Parathyroid adenoma (tissue), 2 donors: ENCODE data around the gene COTL1.

Source experiments
- H2AFZ ChIP-seq: fragments of 300-600 bp; sonication (generic); one replicate; pipeline ENCODE4 v1.7.0; 2017; ENCODE audit warnings: antibody characterized with exemption, mild to moderate bottlenecking
- H3K27ac ChIP-seq: fragments of 300-600 bp; sonication (generic); one replicate; pipeline ENCODE4 v1.7.0; 2017
- H3K27me3 ChIP-seq: fragments of 300-600 bp; sonication (generic); one replicate; pipeline ENCODE4 v1.7.0; 2017; ENCODE audit warnings: low read length; ENCODE audit not compliant: control insufficient read depth, insufficient read depth
- H3K36me3 ChIP-seq: fragments of 300-600 bp; sonication (generic); one replicate; pipeline ENCODE4 v1.7.0; 2017; ENCODE audit warnings: low read length; ENCODE audit not compliant: control insufficient read depth, insufficient read depth
- H3K4me1 ChIP-seq: fragments of 300-600 bp; sonication (generic); one replicate; pipeline ENCODE4 v1.7.0; 2017; ENCODE audit warnings: control low read depth
- H3K4me2 ChIP-seq: fragments of 300-600 bp; sonication (generic); one replicate; pipeline ENCODE4 v1.7.0; 2017; ENCODE audit warnings: low read length
- H3K4me3 ChIP-seq: fragments of 300-600 bp; sonication (generic); one replicate; pipeline ENCODE4 v1.7.0; 2017; ENCODE audit warnings: low read depth, low read length
- H3K79me2 ChIP-seq: fragments of 300-600 bp; sonication (generic); one replicate; pipeline ENCODE4 v1.7.0; 2017; ENCODE audit warnings: control low read depth
- H3K9ac ChIP-seq: fragments of 300-600 bp; sonication (generic); one replicate; pipeline ENCODE4 v1.7.0; 2017; ENCODE audit warnings: mild to moderate bottlenecking
- H3K9me3 ChIP-seq: fragments of 300-600 bp; sonication (generic); one replicate; pipeline ENCODE4 v1.7.0; 2017; ENCODE audit warnings: low read length; ENCODE audit not compliant: control insufficient read depth
- TF ChIP-seq, protein P1 (sequence below): fragments of 300-600 bp; sonication (generic); IDR thresholded peaks from one replicate; pipeline ENCODE4 v1.7.0; 2017; ENCODE audit warnings: antibody characterized with exemption, mild to moderate bottlenecking
- donor health status: primary hyperparathyroidism.

The COTL1 gene

DNA sequence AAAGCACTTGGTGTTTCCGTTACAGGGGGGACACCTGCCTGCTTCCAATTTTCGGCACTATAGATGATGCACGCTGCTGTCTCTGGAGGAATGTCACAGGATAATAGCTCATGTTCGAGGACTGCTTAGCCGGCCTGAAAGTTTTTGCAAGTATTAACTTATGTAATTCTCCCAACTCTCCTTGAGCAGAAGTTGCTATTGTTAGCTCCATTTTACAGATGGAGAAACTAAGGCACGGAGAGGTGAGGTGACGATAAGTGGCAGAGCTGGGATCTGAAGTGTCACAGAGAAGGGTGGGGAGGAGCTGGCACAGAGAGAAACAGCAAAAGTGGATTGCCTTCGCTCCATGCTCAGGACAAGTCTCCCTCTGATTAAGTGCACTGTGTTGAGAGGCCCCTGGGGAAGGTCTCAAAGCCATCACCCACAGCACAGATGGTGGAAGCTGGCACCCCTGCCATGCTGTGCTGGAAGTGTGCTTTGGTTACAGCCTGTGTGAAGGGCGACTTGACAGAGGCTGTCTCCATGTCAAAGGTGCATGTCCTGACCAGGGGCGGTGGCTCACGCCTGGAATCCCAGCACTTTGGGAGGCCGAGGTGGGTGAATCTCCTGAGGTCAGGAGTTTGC, 72.7 kb downstream of the COTL1 start:
- no peaks in the 10 kb centered on the region for H3K9me3 ChIP-seq
- TF ChIP-seq, protein P1, sequence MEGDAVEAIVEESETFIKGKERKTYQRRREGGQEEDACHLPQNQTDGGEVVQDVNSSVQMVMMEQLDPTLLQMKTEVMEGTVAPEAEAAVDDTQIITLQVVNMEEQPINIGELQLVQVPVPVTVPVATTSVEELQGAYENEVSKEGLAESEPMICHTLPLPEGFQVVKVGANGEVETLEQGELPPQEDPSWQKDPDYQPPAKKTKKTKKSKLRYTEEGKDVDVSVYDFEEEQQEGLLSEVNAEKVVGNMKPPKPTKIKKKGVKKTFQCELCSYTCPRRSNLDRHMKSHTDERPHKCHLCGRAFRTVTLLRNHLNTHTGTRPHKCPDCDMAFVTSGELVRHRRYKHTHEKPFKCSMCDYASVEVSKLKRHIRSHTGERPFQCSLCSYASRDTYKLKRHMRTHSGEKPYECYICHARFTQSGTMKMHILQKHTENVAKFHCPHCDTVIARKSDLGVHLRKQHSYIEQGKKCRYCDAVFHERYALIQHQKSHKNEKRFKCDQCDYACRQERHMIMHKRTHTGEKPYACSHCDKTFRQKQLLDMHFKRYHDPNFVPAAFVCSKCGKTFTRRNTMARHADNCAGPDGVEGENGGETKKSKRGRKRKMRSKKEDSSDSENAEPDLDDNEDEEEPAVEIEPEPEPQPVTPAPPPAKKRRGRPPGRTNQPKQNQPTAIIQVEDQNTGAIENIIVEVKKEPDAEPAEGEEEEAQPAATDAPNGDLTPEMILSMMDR, result no peak
- no peak overlapping the region for H3K4me3 ChIP-seq
- H3K4me2 ChIP-seq, result no peak overlapping the region
- no peak overlapping the region for H3K27ac ChIP-seq
- H3K79me2 ChIP-seq, result no peaks in the 10 kb centered on the region
- no peaks in the 10 kb centered on the region for H3K36me3 ChIP-seq
- no peak overlapping the region for H2AFZ ChIP-seq
- H3K27me3 ChIP-seq, result no peaks in the 10 kb centered on the region
- H3K4me1 ChIP-seq, result peaks cover 2% of the 10 kb centered on the region
- no peak overlapping the region for H3K9ac ChIP-seq

DNA sequence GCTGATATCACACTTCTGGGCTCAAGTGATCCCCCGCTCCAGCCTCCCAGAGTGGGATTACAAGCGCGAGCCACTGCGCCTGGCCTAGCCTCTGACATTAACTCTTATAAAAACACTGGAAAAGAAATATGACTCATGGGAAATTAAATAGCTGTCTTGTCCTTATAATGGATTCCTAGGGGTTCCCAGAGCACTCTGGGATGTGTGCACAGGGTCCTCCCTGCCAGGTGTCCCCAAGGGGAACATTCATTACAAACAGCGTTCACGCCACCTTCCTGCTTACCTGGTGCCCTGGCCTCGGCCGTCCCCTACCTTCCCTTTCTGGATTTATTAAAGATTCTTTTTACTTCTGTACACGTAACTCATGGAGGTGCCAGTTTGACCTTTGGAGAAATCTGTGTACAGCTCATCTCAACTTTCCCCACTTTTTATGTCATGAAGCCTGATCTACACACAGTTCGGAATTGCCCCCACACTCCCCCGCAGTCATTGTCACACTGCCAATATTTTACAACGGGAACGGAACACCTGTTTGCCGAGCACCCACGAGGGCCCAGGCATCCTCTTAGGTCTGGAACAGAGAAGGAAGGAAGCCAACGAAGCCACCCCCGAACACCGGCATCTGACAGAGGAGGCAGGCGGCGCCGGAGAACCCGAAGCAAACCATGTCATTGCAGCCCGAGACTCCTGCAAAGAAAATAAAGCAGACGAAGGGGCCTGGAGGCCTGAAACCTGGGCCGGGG, 73.7 kb downstream of the COTL1 start:
- H3K27ac ChIP-seq, result no peak overlapping the region

GRCh38 chr16:84543253-84543652, 74.6 kb downstream of the COTL1 start:
- Histone ChIP-seq H3K4me3 (no peak overlapping the region), H3K9me3 (no peaks in the 10 kb centered on the region), H3K27me3 (no peaks in the 10 kb centered on the region), H2AFZ (no peak overlapping the region), H3K9ac (no peak overlapping the region), H3K79me2 (no peaks in the 10 kb centered on the region), H3K4me1 (no peaks in the 10 kb centered on the region), H3K4me2 (no peak overlapping the region), H3K36me3 (no peaks in the 10 kb centered on the region), H3K27ac (no peak overlapping the region)
- TF ChIP-seq, protein P1, result no peak

More for the DNA sequence above, 73.7 kb downstream of the COTL1 start:
- Histone ChIP-seq H3K4me1 (peaks cover 2% of the 10 kb centered on the region), H2AFZ (no peak overlapping the region), H3K27me3 (no peaks in the 10 kb centered on the region), H3K4me2 (no peak overlapping the region), H3K4me3 (no peak overlapping the region), H3K9me3 (no peaks in the 10 kb centered on the region), H3K79me2 (no peaks in the 10 kb centered on the region), H3K9ac (no peak overlapping the region), H3K36me3 (no peaks in the 10 kb centered on the region)
- TF ChIP-seq, protein P1, result no peak

GRCh38 chr16:84541999-84542817, 75.7 kb downstream of the COTL1 start:
- TF ChIP-seq, protein P1, result no peak
- H3K9me3 ChIP-seq, result no peaks in the 10 kb centered on the region
- no peak overlapping the region for H3K27ac ChIP-seq
- no peaks in the 10 kb centered on the region for H3K4me1 ChIP-seq
- no peaks in the 10 kb centered on the region for H3K36me3 ChIP-seq
- H3K79me2 ChIP-seq, result no peaks in the 10 kb centered on the region
- H3K4me2 ChIP-seq, result no peak overlapping the region
- H3K27me3 ChIP-seq, result no peaks in the 10 kb centered on the region
- no peak overlapping the region for H2AFZ ChIP-seq
- no peak overlapping the region for H3K4me3 ChIP-seq
- no peak overlapping the region for H3K9ac ChIP-seq
